ENCODE measurements around the gene MOB2.
"Not testable (repeated sequence)": the region's sequence is repeated elsewhere in the genome, so short reads cannot be mapped to it uniquely, and the experiment has no call there.

The MOB2 gene

GRCh38 chr11:1517117-1518005, 30.8 kb upstream of the MOB2 start:
- no peak for DNase-seq

- DNase-seq = no peak
These were observed 29.9 kb upstream of the MOB2 start for GRCh38 chr11:1516273-1517067.

GRCh38 chr11:1515082-1516060, 28.8 kb upstream of the MOB2 start:
- peak; percentile 45 to 69 (median 51) for DNase-seq

- DNase-seq = no peak
These were observed 27.9 kb upstream of the MOB2 start for GRCh38 chr11:1514336-1515061.

- DNase-seq = no peak
These were observed 27.0 kb upstream of the MOB2 start for GRCh38 chr11:1513326-1514296.

- DNase-seq = not testable (repeated sequence)
These were observed 26.1 kb upstream of the MOB2 start for GRCh38 chr11:1512531-1513258.

- no peak for DNase-seq
These were observed 25.4 kb upstream of the MOB2 start for GRCh38 chr11:1511937-1512496.

- no peak for DNase-seq
These were observed 24.3 kb upstream of the MOB2 start for GRCh38 chr11:1510928-1511327.

- not testable (repeated sequence) for DNase-seq
These were observed 23.8 kb upstream of the MOB2 start for GRCh38 chr11:1510351-1510750.

GRCh38 chr11:1509626-1510255, 23.2 kb upstream of the MOB2 start:
- no peak for DNase-seq

- no peak for DNase-seq
These were observed 22.4 kb upstream of the MOB2 start for GRCh38 chr11:1508986-1509385.

- DNase-seq = no peak
These were observed 21.9 kb upstream of the MOB2 start for GRCh38 chr11:1508491-1508891.

- no peak for DNase-seq
These were observed 21.0 kb upstream of the MOB2 start for GRCh38 chr11:1507381-1508140.

- no peak for DNase-seq
These were observed 20.4 kb upstream of the MOB2 start for GRCh38 chr11:1506981-1507380.

GRCh38 chr11:1505480-1505879, 18.9 kb upstream of the MOB2 start:
- no peak for DNase-seq

GRCh38 chr11:1504581-1505290, 18.2 kb upstream of the MOB2 start:
- DNase-seq = no peak

GRCh38 chr11:1504138-1504537, 17.6 kb upstream of the MOB2 start:
- DNase-seq = no peak

GRCh38 chr11:1503708-1504104, 17.1 kb upstream of the MOB2 start:
- DNase-seq = no peak

Measured in activated CD4-positive, CD25-positive, alpha-beta regulatory T cell (primary cell).